SKM-1 treated with dmso at 0.1 percent for 144 hours (cell line): Measurements from ENCODE around the gene EVL.
"Not testable (repeated sequence)": the region's sequence is repeated elsewhere in the genome, so short reads cannot be mapped to it uniquely, and the experiment has no call there.

ENCODE experiments used
- DNase-seq: peaks from one replicate; lab custom pipeline; 2025; ENCODE audit not compliant: unreplicated experiment; lab: John Stamatoyannopoulos, UW

EVL gene

DNA sequence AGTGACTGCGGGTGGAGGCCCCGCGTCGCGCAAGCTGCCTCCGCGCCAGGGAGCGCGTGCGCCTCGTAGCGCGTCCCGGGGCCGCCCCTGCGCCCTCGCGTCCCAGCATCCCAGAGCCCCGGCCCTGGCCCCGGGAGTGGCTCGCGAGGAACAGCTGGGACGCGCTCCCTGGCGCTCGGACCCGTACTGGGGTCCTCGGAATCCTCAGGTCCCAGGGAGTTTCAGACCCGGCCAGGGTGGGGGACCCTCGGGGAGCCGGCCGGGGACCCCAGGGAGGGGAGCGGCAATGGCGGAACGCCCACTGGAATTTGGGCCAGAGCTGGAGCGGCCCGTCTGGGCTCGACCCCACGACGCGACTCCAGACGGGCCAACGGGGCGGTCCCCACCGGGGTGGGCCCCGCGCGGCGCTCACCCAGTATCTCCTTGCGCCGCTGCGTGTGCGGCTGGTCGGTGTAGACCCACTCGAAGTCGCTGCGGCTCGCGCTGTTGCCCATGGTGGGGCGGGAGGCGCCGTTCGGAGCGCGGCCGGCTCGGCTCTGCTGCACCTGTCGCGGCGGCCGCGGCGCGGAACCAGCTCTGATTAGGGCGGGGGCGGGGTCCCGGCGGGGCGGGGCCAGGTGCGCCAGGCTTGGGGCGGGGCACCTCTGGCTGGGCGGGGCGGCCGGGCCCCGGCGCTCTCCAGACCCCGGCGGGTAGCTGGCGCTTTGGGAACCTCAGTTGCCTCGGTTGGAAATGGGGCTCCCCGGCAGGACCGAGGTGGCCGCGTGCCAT is 94.1 kb downstream of the EVL start, which contains the start of gene DEGS2:
Gene DEGS2, minus strand, starts transcription at position 552 of the 771 bp plus-strand sequence. Its CDS starts 58 bp downstream, at position 494.
- no peak for DNase-seq

DNA sequence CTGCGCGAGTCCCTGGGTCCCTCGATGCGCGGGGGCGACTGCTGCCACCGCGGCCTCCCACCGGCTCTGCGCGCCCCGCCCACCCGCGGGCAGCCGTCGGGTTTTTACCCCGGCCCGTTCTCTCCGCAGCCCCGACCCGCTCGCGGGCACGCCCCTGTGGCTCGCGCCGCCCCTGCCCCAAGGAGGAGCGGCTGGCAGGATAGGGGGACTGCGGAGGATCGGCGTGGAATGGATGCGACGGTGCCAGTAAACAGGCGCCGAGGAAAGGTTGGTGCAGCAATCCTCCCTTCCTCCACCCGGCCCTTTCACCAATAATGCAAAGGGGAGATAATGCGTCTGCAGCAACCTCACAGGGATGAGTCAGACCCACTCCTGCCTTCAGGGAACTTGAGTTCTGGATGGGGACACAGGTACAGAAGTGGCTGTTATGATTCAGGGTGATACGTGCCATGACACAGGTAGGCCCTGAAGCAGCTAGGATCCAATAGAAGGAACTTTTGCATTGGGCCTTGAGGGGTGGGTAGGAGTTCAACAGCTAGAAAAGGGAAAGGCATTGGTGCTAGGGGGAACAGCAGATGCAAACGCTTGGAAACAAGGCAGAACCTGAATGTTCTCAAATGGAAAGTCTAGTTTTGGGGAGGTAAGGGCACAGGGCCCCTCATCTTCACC is 94.8 kb downstream of the EVL start:
- DNase-seq = no peak

DNA sequence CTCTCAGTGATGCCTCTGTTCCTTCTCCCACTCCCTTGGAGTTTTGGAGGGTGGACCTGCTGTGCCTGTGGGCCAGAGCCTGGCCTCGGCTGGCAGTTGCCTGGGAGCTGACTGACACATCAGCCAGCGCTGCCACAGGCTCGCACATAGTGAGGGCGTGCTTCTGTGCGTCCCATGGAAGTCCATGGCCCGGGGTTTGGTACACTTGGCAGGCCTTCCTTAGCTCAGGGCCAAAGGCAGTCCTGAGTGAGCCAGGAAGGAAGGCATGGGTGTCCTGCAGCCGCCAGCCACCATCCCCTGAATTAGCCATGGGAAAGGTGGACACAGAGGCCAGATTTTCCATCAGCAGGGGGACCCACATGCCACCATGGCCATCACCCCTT is 95.3 kb downstream of the EVL start:
- no peak for DNase-seq

DNA sequence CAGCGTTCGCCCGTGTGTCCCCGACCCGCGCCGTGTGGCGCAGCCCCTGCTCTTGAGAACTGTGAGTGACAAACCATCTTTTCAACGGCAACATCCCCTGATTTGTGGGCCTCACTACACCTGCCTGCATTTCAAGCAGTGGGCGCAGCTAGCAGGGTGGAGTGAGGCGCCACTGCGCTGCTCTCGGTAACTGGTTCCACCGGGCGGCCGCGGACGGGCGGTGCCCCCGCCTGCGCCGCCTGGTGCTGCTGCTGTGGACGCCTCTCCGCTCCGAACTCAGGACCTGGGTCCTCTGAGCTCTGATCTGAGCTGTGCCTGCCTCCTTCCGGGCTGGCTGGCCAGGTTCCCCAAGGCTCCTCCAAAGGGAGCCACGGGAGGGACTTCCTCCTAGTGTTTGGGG is 100.2 kb downstream of the EVL start:
- no peak for DNase-seq

DNA sequence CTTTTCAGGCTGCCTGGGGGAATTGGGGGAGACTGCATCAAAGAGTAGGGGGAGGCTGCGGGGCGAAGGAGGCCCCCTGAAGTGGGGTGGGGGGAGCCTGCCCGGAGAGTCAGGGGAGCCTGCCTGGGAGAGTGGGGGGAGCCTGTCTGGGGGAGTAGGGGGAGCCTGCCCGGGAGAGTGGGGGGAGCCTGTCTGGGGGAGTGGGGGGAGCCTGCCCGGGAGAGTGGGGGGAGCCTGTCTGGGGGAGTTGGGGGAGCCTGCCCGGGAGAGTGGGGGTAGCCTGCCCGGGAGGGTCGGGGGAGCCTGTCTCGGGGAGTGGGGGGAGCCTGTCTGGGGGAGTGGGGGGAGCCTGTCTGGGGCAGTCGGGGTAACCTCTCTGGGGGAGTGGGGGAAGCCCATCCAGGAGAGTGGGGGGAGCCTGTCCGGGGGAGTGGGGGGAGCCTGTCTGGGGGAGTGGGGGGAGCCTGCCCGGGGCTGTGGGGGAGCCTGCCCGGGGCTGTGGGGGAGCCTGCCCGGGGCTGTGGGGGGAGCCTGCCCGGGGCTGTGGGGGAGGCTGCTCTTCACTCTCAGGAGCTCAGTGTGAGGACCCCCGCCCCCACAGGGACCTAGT is 100.7 kb downstream of the EVL start:
- no peak for DNase-seq

DNA sequence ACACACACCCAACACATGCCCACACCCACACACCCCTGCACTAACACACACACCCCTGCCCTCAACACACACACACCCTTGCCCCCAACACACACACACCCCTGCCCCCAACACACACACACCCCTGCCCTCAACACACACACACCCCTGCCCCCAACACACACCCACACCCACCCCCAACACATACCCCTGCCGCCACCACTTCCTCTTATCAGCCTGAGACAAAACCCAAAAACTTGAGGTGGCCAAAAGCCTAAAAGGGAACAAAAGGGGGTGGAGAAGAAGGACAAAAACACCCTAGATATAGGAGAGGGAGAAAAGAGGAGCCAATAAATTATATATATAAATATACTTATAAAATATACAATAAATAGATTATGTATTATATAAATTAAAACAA is 103.3 kb downstream of the EVL start:
- peak; percentile 11 for DNase-seq

DNA sequence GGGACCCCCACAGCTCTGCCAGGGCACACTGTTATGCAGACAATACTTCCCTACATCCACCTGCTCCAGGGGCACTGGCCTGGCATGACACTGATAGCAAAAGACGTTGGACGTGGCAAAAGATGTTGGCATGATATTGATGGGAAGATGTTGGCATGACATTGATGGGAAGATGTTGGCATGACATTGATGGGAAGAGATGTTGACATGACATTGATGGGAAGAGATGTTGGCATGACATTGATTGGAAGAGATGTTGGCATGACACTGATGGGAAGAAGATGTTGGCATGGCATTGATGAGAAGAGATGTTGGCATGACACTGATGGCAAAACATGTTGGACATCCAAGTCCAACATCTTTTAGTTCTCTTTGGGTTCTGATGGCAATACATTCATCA is 105.7 kb downstream of the EVL start:
- DNase-seq = no peak

DNA sequence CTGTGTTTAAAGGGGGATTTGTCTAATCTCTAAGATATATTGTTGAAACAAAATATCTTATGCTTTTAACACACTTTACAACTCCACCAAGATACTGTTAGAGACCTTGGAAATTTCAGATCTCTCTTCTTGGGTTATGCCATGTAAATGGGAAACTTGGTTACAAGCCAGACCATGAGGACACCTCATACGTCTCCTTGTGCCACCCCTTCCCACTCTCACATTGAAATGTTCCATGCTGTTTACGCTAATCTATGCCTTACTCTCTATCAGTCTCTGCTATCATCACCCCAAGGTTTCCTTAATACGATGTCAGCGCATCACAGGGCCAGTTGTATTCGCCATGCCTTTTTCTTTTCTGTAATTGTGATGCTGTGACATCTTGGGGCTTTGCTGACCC is 107.6 kb downstream of the EVL start:
- DNase-seq = no peak

DNA sequence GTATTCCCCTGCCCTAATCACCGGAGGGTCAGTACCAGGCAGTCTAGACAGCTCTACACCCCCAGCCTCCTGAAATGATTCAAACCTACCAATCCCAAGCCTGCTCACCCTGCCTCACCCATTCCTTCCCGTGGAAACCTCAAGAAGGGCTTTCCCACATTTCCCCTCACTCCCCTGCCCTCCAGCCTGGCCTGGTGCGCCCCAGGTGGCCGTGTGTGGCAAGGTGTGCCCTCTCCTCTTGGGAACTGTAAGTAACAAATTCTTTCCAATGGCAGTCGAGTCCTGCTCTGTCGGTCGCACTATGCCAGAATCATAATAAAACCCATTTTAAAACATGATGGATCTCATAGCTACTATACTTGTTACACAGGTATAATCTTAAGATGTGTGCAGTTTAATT is 108.1 kb downstream of the EVL start:
- DNase-seq = no peak

DNA sequence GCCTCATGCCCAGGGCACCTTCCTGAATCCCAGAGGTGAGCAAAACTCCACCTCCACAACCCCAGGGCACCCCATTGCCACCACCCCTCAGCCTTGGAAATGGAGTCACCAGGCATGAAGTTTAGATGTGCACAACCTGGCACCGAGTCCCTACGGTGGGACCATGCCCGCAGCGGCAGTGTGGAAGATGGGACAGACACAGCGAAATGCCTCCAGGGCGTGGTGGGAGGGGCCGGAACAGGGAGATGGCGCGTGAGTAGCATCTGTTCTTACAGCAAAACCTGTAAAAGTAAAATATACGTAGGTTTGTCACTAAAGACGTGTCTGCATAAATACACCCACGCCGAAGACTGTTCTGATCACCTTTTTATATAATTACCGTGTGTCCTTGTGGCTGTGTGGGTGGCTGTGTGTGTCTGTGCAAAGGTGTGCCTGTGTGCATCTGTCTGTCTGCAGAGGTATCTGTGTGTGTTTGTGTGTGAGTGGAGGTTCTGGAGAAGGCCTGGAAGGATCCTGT is 111.6 kb downstream of the EVL start:
- no peak for DNase-seq

DNA sequence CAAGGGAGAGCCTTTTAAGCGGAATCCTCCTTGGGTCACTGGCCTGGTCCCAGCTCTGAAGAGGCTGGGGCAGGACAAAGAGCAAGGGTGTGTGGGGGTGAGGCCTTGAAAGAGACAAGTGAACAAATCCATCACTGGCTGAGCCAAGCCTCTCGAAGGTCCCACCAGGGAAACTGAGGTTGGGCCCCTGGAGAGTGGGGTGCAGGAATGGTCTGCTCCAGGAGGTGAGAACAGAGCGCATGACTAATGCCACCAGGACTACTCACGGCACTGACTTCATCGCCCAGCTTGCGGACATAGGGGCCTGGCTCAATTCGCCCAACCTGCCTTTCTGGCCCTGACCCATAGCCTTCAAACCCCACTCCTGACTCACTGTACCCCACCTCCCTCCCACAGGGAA is 113.5 kb downstream of the EVL start:
- DNase-seq = no peak

DNA sequence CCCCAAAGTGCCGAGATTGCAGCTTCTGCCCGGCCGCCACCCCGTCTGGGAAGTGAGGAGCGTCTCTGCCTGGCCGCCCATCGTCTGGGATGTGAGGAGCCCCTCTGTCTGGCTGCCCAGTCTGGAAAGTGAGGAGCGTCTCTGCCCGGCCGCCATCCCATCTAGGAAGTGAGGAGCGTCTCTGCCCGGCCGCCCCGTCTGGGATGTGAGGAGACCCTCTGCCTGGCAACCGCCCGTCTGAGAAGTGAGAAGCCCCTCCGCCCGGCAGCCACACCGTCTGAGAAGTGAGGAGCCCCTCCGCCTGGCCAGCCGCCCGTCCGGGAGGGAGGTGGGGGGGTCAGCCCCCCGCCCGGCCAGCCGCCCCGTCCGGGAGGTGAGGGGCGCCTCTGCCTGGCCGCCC is 115.4 kb downstream of the EVL start:
- not testable (repeated sequence) for DNase-seq

DNA sequence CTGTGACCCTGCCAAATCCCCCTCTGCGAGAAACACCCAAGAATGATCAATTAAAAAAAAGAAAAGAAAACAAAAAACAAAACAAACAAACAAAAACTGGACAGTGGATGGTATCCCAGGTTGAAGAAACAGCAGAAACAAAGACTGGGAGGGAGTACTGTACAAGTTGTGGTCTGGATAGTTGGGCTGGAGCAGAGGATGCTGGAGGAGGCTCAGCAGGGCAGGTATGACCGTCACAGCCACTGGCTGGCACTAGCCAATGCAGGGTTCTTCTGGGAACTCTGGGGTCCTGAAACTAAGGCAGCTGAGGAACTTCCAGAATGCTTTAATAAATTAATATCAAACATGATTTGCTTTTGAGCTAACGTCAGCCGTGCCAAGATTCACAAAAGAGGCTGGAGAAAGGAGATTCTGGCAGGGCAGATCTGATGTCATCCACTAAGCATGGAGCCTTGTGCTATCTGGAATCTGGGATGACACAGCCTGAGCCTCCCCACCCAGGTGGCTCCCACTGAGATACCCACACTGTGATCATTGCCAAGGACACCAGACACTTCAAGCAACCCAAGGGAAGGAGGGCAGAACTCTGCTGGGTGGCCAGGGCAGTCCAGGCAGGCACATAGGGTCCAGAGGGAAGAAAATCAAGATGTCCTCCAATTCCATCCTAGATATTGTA is 116.8 kb downstream of the EVL start:
- DNase-seq = not testable (repeated sequence)

DNA sequence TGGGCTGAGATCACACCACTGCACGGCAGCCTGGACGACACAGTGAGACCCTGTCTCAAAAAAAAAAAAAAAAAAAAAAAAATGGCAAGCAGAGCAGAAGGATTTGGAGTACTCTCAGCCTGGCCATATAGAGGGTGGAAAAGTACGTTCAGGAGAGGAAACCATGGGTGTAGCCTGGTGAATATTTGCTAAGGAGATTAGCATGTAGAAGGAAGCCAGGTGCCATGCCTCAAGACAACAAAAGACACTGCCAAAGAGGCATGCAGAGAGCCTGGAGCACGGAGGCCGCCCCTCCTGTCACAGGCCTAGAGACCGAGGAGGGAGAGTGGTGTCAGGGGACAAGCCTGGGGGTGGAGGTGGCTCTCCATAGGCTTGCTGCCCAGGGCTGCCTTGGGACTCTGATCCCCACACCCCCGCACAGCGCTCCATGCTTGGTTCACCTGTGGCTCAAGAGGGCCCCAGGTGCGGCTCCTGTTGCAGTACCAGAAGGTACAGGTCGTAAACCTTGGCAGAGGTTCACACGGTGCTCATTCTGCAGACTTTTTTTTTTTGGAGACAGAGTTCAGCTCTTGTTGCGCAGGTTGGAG is 122.1 kb downstream of the EVL start:
- no peak for DNase-seq

DNA sequence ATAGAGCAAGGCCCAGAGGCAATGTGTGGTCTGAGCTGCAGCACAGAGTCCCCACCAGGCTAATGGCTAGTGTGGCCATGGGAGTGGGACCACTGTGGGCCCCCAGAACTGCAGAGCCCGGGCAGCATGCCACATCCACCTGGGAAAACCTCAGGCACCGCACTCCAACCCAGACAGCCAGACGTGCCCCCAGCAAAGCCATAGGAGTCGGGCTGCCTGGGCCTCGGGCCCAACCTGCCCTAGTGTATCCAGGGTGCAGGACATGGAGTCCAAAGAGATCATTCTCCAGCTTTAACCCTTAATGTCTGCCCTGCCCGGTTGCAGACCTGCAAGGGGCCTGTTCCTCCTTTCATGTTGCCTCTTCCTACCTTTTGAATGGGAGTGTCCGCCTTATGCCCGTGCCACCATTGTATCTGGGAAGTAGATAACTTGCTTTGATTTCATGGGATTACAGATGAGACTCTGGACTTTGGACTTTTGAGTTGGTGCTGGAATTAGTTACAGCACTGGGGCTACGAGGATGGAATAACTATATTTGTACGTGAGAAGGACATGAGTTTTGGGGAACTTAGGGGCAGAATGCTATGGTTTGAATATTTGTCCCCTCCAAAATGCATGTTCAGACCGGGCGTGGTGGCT is 123.3 kb downstream of the EVL start:
- DNase-seq = no peak

DNA sequence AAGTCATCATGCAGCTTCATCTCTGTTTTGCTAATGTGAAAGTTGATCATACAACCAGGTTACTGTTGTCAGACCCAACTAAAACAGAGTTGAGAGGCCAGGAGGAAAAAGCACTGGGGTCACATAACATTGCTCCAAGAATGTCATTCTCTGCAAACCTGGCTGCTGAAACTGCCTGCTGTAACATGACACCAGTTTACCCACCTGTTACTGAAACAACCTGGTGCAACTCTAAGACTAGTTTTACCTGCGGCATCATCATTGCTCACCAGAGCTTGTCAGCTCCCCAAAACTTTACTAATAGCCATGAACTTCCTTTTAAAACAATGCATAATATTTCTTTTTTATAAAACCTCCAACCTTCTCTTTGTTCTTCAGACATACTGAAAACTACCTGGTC is 124.9 kb downstream of the EVL start:
- no peak for DNase-seq

DNA sequence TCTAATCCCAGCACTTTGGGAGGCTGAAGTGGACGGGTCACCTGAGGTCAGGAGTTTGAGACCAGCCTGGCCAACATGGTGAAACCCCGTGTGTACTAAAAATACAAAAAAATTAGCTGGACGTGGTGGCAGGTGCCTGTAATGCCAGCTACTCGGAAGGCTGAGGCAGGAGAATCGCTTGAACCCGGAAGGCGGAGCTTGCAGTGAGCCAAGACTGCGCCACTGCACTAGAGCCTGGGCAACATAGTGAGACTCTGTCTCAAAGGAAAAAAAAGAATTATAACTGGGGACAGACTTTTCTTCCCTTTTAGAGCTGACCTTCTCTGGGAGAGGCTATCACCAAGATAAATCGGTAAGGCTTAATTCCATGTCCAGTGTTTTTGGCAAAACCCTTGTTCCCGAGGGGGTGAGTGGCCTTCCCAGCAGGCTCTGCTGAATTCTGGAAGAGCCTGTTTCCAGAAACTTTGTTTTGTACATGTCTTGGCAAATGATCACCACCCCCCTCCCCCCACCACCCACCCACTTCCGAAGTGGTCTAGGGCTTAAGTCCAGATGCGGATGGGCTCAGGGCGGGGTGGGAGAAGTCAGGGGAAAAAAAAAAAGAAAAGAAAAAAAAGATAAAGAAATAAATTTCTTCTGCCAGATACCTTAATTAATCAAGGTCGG is 126.5 kb downstream of the EVL start:
- DNase-seq = no peak

DNA sequence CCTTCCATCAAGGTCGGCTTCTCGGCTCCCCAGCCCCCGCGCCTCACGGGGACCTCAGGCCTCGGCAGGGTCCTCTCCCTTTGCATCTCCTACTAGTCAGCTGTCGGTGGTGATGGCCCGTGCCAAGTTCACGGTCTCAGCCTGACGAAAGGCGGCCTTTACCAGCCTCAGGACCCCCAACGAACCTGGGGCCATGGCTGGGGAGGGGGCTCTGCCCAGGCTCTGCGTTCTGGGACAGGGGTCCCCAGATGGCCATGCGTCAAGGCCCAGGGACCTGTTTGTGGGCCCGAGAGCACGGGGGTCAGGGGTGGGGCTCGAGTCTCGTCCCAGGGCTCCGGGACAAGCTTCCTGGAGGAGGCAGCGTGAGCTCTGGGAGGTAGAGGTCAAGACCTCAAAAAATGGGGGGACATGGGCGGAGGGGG is 127.0 kb downstream of the EVL start:
- DNase-seq = no peak

DNA sequence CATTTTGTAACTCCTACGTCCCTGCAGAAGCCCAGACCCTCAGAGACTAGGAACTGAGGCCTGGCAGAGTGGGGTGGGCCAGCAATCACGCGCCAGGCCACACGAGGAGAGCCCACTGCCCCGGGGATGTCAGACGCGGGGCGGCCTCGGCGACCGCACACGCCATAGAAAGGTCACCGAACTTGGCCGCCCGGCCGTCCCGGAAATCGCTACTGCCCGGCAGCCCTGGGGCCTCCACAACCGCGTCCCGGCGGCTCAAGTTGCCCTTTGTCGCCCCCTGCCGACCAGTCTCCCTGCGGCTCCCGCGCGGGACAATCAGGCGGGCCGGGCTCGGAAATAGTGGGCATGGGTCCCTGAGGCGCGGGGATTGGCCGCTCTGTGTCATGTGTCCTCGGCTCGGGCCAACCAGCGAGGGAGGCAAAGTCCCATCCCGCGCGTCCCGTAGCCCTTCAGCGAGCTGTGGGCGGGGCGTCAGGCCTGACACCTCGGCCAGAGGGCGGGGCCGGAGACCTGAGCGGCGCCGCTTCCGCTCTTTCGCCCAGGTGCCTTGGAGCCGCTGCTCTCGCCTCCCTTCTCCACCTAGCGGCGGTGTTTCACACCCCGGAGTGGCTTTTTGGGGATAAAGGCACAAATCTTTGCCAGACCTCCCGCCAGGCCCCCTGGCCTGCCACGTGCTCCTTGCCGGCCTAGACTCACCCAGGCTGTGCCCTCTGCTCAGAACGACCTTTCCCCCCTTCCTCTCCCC is 127.6 kb downstream of the EVL start:
- peak; percentile 87 for DNase-seq
